Prostate gland (tissue), 2 donors: Measurements from ENCODE around the gene EPS8.

Source experiments
- CTCF ChIP-seq, 4 experiments: fragments of 200-600 bp in 2 of 4; fragments of 450-650 bp in 2 of 4; sonication (generic) in 2 of 4; IDR thresholded peaks; 1 replicate in 3 of 4; 2 replicates in 1 of 4; pipeline ENCODE4 v1.5.1; 2016 to 2019; ENCODE audit warnings: antibody characterized with exemption in 4 of 4, mild to moderate bottlenecking in 2 of 4, moderate library complexity in 2 of 4
- POLR2A ChIP-seq: fragments of 450-650 bp; IDR thresholded peaks from one replicate; pipeline ENCODE4 v1.6.1; 2016; ENCODE audit warnings: antibody characterized with exemption, mild to moderate bottlenecking
- POLR2AphosphoS5 ChIP-seq: sonication (generic); formaldehyde crosslinking; IDR thresholded peaks from one replicate; pipeline ENCODE4 v1.6.1; 2017; ENCODE audit warnings: antibody characterized with exemption

GRCh38 chr12:15752785-15753184, 36.4 kb downstream of the EPS8 start:
- TF ChIP-seq CTCF (IDR thresholded peaks at IDR 0.05) (no peak), POLR2A (no peak), POLR2AphosphoS5 (no peak)
